AG10803 (cell line): ENCODE data around the gene KATNAL1.

Experiments
- DNase-seq: peaks from one replicate; pipeline ENCODE4 v3.0.0; 2010; ENCODE audit warnings: low read depth
- H3K4me3 ChIP-seq: 2 replicates; pipeline ENCODE4 v1.5.1; 2011; ENCODE audit warnings: mild to moderate bottlenecking, low read length, control low read depth
- TF ChIP-seq, protein P1 (sequence below): conservative IDR thresholded peaks from 2 replicates; pipeline ENCODE4 v1.5.1; 2011; ENCODE audit warnings: mild to moderate bottlenecking, low read length, control low read depth, inconsistent platforms

Gene KATNAL1

DNA sequence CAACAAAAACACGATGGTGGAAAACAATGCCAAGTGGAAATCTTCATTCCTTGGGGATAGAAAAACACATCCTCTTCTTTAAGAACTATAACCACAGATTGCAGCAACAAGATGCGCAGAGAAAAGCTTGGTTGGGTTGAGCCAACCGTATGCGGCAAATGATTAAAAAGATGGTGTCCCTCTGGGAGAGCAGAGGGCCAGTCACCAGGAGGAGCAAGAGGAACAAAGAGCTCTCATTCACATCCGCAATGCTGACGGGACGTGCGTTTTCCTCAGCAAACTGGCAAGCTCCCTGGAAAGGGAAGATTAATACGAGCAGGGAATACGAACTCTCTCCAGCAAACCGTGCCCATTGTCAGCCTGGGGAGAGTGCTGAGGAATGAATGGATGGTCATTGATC lies 141.6 kb downstream of the KATNAL1 start:
- no peak overlapping the region for H3K4me3 ChIP-seq
- DNase-seq = peak; percentile 33
- TF ChIP-seq, protein P1, sequence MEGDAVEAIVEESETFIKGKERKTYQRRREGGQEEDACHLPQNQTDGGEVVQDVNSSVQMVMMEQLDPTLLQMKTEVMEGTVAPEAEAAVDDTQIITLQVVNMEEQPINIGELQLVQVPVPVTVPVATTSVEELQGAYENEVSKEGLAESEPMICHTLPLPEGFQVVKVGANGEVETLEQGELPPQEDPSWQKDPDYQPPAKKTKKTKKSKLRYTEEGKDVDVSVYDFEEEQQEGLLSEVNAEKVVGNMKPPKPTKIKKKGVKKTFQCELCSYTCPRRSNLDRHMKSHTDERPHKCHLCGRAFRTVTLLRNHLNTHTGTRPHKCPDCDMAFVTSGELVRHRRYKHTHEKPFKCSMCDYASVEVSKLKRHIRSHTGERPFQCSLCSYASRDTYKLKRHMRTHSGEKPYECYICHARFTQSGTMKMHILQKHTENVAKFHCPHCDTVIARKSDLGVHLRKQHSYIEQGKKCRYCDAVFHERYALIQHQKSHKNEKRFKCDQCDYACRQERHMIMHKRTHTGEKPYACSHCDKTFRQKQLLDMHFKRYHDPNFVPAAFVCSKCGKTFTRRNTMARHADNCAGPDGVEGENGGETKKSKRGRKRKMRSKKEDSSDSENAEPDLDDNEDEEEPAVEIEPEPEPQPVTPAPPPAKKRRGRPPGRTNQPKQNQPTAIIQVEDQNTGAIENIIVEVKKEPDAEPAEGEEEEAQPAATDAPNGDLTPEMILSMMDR = no peak; the same call in 1 of the 2 replicates

DNA sequence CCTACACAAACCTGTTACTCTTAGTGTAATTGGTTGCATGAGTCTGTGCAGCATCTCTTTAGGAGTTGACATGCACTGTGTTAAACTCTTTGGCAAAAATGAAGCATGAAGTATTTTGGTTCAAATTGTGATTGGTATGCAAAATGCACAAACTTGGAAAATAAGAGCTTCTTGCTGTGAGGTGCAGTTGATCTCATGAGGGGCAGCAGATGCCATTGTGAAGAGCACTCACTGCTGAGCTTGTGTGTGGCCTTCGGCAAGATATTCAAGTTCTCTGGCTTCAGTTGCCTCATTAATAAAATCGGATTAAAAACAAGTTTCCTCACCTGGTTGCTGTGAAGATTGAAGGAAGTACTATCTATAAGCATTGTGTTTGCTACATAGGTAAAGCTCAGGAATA lies 142.3 kb downstream of the KATNAL1 start:
- no peak for DNase-seq
- H3K4me3 ChIP-seq = no peak overlapping the region
- TF ChIP-seq, protein P1 = no peak

DNA sequence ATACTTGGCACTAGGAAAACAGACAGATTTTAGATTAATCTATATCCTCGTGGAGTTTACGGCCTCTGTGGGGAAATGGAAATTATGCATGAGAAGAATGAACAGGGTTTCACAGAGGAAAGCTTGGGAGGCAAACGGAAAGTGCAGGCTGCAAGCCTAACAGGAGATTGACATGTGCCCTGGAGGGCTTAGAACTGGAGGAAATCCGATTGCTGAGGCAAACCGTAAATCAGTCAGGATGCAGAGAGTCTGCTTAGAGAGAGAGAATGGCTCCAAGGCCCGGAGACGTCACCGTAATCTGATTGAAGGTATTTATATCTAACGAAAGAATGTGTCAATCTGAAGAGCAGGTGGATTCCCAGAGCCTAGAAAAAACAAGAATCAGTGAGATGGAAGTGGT lies 143.2 kb downstream of the KATNAL1 start:
- TF ChIP-seq, protein P1 = no peak
- DNase-seq = no peak

DNA sequence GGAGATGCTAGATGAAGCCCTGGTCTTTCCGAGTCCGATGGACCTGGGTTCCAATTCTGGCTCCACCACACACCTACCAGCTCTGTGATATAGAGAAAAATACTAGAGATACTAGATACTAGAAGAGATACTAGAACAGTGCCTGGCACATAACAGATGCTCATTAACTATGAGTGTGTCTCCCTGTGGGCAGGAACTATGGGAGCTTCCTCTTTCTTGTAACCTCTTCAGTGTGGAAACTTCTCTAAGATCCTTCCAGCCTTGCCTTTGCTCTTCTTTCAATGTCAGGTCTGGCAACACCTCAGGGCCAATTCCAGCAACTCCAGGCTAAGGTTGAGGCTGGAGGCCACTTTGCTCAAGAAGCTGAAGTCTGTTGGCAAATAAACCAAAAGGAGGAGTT lies 143.9 kb downstream of the KATNAL1 start:
- TF ChIP-seq, protein P1 = no peak
- H3K4me3 ChIP-seq = no peak overlapping the region
- DNase-seq = no peak

More for the DNA sequence above, 143.2 kb downstream of the KATNAL1 start:
- no peak overlapping the region for H3K4me3 ChIP-seq

DNA sequence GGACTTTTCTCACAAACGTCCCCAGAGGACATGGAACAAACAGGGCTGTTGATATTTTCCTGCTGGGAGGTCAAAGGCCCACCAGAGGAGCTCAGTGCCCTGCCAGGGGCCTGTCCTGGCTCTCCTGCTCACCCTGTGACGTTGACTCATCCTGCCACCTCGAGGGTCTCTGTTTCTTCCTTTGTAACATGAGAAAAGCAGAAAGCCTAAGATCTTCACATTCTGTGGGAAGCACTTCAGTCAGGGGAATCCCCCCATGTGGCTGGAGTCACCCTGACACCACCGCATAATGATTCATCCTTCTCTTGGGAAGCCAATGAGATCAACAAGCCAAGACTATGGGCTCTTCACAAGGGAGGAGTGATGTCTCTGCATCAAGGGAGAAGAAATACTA lies 147.9 kb downstream of the KATNAL1 start:
- no peak overlapping the region for H3K4me3 ChIP-seq
- DNase-seq = peak; percentile 75
- TF ChIP-seq, protein P1 = no peak

DNA sequence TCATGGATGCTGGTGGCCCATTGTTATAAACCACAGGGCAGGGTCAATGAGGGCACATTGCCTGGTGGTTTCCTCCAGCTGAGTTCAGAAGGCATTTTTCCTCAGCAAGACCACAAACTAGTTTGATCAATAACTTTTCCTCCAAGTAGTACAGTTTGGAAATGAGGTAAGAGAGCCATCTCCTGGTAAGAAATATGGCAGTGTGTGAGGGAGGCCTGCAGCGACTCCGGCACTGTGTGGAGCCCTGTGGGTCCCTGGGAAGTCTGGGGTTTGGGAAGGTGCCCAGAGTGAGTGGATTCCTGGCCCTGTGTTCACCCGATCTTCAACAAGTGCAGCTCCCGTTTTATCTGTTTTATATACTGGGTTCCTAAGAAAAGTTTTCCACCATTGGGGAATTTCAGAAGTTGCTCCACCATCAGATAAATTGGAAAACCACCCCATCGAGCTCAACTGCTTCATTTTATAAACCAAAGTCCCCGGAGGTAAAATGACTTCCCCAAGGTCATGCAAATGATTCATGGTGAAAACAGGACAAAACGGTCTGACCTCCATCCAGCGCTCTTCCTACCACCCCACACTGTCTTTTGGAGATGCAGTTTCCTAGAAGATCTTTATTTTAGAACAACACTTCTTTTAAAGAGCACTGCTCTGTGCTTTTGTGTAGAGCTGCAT lies 148.4 kb downstream of the KATNAL1 start:
- no peak overlapping the region for H3K4me3 ChIP-seq
- DNase-seq = peak; percentile 92
- TF ChIP-seq, protein P1 = peak; percentile 82

DNA sequence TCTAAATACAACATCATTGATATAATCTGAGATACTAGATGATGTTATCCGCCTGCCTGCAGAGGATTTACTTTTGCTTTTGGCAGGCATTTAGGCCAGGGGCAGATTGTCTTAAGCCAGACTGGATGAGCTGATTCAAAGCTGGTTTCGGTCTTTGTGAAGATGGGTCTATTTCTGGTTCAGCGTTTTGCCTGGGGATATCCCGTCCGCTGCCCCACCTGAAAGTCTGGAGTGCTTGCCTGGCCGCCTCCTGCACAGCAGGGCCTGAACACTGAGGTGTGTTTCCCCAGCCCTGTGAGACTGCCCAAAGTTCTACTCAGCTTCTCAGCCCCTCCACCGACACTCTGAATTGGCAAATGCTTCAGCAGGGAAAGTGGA lies 149.7 kb downstream of the KATNAL1 start:
- TF ChIP-seq, protein P1 = no peak
- no peak for DNase-seq
- no peak overlapping the region for H3K4me3 ChIP-seq
